SK-N-SH (cell line): ENCODE data around the gene SUPT5H.

Experiments
- EP300 ChIP-seq, 2 experiments: IDR thresholded peaks; 2 replicates each; pipeline versions ENCODE4 v1.4.0 to v1.6.1; 2012; ENCODE audit warnings: borderline replicate concordance in 1 of 2, low read depth in 1 of 2, low read length in 1 of 2
- POLR2AphosphoS5 ChIP-seq: IDR thresholded peaks from 2 replicates; pipeline ENCODE4 v1.6.1; 2012; ENCODE audit warnings: low read depth, low read length
- TF ChIP-seq, protein P1 (sequence below): fragments of 200-600 bp; sonication (generic); IDR thresholded peaks from 2 replicates; pipeline ENCODE4 v1.6.1; 2017; ENCODE audit warnings: antibody characterized with exemption, mild to moderate bottlenecking, moderate library complexity
- TF ChIP-seq, protein P2 (sequence below): IDR thresholded peaks from 2 replicates; pipeline ENCODE4 v1.4.0; 2012; ENCODE audit warnings: low read depth, borderline replicate concordance

DNA sequence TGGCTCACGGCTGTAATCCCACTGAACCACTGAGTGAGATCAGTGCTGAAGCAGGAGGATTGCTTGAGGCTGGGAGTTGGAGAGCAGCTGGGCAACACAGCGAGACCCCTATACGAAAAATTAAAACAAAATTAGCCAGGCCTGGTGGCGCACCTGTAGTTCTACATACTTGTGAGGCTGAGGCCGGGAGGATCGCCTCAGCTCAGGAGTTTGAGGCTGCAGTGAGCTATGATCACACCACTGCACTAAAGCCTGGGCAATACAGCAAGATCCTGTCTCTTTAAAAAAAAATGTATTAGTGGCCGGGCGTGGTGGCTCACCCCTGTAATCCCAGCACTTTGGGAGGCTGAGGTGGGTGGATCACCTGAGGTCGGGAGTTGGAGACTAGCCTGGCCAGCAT, 63.2 kb downstream of the SUPT5H start:
- TF ChIP-seq, protein P1, sequence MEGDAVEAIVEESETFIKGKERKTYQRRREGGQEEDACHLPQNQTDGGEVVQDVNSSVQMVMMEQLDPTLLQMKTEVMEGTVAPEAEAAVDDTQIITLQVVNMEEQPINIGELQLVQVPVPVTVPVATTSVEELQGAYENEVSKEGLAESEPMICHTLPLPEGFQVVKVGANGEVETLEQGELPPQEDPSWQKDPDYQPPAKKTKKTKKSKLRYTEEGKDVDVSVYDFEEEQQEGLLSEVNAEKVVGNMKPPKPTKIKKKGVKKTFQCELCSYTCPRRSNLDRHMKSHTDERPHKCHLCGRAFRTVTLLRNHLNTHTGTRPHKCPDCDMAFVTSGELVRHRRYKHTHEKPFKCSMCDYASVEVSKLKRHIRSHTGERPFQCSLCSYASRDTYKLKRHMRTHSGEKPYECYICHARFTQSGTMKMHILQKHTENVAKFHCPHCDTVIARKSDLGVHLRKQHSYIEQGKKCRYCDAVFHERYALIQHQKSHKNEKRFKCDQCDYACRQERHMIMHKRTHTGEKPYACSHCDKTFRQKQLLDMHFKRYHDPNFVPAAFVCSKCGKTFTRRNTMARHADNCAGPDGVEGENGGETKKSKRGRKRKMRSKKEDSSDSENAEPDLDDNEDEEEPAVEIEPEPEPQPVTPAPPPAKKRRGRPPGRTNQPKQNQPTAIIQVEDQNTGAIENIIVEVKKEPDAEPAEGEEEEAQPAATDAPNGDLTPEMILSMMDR, result no peak
- TF ChIP-seq POLR2AphosphoS5, result no peak
- TF ChIP-seq, protein P2, sequence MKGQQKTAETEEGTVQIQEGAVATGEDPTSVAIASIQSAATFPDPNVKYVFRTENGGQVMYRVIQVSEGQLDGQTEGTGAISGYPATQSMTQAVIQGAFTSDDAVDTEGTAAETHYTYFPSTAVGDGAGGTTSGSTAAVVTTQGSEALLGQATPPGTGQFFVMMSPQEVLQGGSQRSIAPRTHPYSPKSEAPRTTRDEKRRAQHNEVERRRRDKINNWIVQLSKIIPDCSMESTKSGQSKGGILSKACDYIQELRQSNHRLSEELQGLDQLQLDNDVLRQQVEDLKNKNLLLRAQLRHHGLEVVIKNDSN, result no peak
- no peak for TF ChIP-seq EP300 (IDR thresholded peaks at IDR 0.05; ENCODE audit: borderline replicate concordance in 1 of 2, low read depth in 1 of 2, low read length in 1 of 2)
